Ramos (cell line): ENCODE measurements around the gene CORO2B.

Experiments
- in situ Hi-C: fragments of 300-500 bp; cut with MboI; formaldehyde crosslinking; loops from one replicate; pipeline ENCODE4 v1.14.3; 2022; ENCODE audit warnings: low sequenced_read_pairs; ENCODE audit not compliant: unreplicated experiment

CORO2B gene

DNA sequence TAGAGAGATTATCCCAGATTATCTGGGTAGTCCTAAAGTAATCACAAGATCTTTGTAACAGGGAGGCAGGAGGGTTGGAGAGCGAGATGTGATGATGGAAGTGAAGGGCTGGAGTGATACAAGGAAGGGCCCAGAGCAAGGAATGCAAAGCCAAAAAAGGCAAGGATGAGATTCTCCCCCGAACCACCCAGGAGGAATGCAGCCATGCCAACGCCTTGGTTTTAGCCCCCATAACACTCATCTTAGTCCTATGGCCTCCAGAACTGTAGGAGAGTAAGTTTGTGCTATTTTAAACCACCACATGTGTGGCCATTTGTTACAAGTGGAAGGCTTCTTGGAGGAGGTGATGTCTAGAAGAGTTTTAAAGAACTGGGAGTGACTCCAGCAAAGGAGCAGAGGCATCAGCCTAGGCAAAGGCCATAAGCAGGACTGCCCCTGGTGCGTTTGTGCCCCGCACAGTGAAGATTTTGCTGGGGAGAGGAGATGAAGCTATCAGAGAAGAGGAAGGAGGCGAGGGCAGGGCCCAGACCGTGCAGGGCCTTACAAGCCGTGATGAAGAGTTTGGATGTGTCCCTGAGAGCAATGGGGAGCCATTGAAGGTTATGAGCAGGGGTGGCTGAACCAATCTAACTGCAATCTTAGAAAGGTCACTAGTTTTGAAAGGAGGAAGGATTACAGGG, 25.3 kb upstream of the CORO2B start:
- in situ Hi-C loops: loop anchor here (5.0 kb wide), 2 partner anchors 119 to 324 kb away; no protein-coding TSS in a partner anchor

DNA sequence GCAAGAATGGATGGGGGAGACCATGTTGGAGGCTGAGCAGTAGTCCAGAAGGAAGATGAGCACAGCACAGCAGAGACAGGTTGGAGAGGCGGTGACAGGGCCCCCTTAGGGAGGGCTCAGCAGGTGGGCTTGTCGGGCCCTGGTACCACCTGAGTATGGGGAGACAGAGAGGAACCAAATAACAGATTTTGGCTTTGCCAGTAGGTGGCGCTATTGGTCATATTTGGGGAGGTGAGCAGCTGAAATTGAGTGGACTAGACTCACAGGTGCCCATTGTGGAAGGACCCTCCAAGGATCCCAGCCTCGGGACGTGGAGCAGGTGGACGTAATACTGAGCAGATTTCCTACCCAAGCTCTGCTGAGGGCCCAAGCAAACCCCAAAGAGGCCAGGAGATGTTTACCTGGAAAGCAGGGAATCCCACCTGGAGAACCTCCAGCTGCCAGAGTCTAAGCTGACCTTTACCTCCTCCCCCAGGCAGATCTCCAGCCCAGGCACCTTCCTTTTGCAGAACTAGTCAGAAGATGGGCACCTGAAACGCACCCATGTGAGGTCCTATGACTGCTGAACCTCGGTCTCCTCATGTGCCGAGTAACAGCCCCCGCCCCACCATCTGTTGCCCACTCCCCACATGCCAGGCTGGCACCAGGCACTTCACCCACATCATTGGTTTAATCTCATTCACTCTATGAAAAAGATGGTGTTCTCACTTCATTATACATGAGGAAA, 24.6 kb upstream of the CORO2B start:
- in situ Hi-C loops: loop anchor here (5.0 kb wide), 2 partner anchors 118 to 323 kb away; no protein-coding TSS in a partner anchor

DNA sequence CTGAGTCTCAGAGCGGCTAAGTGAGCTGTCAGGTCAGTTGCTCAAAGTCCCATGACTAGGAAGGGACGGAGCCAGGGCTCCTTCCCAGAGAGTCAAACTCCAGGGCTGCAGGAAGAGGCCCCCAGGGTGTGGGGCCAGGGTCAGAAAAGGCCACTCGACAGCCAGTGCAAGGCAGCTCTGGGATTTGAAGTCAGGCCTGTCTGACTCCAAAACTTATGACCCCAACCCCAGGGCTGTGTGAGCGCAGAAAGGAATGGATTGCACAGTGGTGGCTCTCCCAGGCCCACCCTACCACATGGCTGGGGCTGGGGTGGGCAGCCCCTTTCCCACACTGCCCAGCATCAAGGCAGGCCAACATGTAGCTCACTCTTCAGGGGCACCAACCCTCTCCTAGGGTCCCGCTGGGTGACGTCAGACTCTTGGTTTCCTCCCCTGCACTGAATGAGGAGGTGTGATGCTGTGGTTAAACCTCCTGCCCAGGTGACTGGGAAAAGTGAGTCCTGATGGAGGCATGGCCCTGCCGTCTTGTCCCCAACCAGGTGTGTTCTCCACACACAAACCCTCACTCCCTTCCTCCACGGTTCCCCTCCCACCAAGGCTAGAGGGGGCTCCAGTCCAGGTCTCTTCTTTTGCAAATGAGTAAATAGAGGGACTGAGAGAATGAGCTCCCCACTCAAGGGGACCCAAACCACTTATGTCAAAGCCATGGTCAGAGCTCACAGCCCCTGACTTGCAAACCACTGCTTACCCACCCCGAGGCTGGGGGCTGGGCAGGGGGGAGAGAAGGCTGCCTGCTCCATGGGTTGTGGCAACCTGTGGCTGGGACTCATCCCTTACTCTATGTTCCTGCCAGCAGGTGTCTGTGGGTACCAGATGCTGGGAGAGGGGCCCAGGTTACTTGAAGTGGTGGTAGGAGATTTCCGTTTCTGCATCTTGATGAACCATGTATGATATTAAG, 23.8 kb upstream of the CORO2B start:
- in situ Hi-C loops: loop anchor here (5.0 kb wide), 2 partner anchors 117 to 322 kb away; no protein-coding TSS in a partner anchor

DNA sequence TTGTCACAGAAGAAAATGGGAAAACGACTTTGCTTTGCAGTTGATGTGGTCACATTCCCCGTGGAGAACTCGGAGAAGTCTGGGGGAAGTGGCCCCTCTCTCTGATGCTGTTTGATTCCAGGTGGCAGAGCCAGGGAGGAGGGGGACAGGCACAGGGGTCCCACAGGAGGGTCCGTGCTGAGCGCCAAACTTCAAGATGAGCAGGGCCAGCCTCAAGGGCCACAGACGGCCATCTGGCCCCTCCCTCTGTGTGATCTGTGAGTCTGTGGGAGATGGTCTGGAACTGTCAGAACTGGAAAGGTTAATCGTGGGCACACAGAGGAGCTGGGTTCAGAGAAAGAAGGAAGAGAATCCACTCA, 23.1 kb upstream of the CORO2B start:
- in situ Hi-C loops: no loop called here

DNA sequence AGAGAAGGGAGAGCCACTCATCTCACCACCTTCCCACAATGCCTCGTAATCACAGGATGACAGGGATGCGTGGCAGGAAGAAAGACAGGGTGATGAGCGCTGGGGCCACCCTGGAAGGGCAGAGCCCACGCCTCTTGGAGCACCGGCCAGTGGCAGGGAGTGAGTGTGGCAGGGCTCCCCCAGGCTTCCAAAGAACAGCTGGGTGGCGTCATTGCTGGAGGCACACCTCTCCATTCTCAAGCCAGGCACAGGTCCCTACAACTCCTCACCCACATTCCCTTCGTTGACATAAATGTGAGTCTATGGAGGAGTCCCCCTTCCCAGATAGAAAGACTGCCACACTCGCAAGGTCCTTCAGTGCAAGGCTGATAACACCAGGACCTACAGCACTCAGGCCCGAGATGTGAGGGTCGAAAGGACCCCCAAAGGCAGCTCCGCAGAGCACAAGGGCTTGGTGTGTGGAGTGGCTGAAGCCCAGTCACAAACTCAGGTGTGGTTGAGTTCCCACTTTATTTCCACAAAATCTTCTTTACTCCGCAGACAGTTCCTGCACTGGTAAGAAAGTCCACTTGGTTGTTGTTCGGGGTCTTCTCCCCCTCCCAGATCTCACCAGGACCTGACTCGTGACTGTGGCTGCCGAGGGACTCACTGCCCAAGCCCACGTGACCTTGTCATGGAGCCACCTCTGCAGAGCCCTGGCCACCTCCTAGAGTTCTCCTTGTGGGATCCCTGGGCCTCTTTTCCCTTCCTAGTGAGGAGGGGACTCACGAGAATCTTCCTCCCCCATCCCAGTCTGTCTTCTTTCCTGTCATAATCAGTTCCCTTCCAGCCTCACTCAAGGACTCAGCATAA, 22.4 kb upstream of the CORO2B start:
- in situ Hi-C loops: no loop called here

DNA sequence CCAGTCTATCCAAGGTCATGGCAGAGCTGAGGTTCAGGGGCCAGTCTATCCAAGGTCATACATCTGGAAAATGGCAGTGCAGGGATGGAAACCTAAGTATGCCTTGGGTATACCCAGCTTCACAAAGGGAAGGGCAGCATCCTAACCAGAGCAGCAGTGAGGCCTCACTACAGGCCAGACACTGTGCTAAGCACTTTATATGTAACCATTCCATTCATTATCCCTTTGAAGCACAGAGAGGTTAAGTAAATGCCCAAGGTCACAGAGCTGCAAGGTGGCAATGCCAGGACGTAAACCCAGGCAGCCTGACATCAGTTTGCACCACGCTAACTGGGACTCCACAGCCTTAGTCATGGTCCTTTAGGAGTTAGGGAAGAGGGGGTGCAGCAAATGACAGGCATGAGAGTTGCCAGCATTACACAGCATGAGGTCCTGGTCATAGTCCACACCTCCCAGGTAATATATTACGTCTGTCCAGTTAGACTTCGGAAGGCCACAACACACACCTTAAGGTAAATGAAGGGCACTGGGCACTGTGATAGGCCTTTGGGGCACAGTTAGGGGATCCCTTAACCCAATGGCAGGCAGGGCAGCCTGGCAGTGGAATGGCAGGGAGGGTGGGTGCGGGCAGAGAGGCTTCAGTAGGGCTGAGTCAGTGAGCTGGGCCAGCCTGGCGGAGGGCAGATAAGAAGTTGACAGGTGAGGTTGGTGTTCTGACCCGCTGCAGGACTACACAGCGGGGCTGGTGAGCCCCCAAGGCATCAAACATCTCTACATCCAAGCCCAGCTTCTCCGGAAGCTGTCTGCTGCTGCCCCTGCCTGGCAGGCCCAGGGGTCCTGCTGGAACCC, 21.1 kb upstream of the CORO2B start:
- in situ Hi-C loops: no loop called here

DNA sequence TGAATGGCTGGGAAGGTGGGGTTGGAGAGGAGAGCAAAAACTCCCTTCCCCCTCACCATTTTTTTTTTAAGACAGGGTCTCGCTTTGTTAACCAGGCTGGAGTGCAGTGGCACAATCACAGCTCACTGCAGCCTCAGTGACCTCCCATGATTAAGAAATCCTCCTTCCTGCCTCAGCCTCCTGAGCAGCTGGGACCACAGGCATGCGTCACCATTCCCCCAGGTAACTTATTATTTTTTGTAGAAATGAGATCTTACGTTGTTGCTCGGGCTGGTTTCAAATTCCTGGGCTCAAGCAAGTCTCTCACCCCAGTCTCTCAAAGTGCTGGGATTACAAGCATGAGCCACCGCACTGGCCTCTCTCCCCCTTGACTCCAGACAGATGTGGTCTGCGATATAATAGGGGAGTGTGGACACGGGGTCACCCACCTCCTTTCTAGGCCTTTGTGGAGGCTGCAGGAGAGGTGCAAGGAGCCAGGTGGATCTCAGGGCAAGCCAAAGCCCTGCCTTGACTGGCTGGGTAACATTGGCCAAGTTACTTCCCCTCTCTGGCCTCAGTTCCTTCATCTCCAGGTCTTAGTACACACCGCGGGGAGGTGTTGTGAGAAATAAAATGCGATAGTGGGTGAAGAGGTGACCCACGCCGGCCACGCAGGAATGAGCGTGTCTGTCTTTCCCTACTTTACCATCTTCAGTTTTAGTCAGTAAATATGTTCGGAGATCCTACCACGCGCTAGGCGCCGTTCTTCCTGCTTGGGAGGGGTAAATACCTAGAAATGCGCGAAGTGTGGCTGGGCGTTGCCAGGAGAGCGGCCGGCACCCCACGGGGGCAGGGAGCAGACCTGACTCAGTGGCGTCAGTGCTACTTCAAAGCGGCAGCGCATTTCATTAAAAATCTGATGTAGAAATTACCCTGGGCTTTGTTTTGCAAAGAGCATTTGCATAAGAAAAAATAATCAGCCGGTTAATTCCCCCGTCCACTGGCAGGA, 20.2 kb upstream of the CORO2B start:
- in situ Hi-C loops: no loop called here

DNA sequence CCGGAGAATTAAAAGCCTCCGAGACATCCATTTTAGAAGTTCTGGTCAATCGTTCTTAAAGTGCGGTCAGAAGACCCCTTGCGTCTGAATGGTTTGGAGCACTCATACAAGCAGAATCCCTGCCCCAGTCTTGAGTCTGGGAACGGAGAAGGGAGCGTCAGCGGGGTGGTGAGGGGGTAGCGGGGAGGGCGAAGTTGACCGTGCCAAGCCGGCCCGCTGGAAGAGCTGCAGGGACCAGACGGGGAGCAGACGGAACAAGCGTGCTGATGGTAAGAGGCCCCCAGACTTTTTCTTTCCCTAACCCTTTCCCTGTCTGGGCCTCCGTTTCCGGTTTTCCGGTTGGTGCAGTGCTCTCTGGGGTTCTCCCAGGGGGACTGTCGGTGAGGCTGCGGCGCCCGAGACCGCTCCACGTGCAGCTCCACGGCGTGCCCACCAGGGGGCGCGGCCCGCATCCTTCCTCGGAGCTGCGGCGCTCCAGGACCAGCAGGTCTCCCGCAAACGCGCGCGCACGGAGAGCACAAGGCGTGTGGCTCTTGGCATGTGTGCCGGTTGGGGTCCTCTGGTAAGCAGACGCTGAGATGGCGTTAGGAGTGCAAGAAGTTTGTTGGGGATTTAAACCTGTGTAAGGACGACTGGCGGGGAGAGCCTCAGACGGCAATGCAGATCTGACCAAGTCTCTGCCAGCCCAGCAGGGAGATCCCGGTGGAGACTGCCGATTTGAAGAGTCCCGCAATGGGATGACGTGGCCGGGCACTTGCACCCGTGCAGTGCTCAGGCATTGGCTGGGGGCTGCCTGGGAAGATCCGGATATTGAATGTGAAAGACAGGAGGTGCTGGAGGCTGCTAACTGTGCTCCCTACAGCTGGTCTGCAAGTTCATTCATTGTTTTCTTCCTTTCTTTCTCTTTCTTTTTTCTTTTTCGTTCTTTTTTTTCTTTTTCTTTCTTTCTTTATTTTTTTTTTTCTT, 19.2 kb upstream of the CORO2B start:
- in situ Hi-C loops: no loop called here

DNA sequence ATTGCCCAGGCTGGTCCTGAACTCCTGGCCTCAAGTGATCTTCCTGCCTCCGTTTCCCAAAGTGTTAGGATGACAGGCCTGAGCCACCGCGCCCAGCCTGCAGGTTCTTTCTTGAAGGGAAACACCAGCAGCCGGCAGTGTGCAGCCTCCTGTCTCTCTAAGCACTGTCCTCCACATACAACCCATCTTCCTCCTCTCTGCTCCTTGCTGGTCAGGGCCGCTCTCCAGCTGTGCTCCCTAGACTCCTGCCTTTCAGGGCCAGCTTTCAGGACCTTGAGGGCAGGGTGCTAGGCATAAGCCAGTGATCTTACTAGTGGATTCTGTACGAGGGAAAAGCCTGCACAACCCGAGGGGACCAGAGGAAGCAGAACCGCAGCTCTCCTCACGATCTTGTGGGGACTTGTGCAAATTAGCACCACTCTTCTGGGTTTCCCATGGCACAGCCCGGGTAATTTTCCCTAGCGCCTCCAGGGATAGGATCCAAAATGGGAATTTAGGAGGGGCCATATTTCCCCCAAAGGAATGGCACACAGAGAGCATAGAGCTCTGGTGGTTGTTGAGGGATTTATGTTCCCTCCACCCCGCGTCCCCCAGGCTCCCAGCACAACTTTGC, 18.2 kb upstream of the CORO2B start:
- in situ Hi-C loops: no loop called here

DNA sequence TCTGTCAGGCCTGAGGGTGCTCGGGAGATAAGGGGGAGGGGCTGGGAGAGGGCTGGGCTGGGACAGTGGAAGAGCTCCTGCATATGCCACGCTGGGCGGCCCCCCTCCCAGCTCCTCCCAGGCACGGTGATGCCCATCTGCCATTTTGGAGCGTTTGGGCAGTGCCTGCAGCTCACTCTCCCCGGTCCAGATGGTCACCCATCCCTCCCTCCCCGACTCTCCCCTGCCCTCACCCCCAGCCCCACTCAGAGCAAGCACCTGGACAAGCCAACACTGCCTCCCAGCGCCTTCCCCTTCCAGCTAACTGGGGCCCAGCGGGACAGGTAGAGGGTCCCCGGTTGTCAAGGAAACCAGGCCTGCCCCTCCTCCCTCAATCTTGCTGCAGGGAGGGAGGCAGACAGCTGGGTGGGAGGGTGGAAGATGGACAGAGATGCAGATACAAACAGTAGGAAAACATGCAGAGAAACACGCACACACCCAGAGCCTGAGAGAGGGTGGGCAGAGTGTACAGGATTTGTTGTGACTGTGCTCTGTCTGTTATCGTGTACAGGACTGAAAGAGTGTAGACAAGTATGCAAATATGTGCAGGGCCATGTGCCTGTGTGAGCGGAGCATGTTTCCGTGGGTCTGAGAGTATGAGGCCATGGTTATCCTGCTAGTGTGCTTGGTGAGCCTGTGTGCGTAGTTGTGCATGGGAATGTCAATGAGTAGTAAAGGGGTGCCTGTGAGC, 17.5 kb upstream of the CORO2B start:
- in situ Hi-C loops: no loop called here

DNA sequence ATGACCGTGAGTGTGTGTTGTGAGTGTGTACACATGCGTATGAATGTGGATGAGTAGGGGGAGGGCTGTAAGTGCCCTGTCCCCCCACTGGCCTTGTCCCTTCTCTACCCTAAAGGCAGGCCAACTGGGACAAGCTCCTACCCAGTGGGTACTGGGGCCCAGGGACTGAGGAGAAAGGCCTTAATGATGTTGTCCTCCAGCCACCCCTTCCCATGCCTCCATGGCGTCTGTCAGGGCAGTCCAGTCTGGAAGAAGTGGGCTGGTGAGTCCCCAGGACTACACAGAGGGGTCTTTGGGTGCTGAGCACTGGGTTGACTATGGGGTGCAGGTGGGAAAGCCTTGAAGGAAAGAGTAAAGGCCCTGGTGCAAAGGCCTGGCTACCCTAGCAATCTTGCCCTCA, 16.9 kb upstream of the CORO2B start:
- in situ Hi-C loops: no loop called here

DNA sequence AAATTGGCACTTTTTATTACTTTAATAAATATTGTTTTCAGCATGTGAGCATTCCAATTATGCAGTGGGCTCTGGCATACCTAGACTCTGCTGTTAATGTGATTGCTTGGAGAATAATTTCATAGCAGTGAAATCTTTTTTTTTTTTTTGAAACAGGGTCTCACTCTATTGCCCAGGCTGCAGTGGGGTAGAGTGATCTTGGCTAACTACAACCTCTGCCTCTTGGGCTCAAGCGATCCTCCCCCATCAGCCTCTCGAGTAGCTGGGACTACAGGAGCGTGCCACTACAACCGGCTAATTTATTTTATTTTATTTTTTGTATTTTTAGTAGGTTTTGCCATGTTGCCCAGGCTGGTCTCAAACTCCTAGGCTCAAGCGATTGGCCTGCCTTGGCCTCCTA, 14.6 kb upstream of the CORO2B start:
- in situ Hi-C loops: no loop called here

DNA sequence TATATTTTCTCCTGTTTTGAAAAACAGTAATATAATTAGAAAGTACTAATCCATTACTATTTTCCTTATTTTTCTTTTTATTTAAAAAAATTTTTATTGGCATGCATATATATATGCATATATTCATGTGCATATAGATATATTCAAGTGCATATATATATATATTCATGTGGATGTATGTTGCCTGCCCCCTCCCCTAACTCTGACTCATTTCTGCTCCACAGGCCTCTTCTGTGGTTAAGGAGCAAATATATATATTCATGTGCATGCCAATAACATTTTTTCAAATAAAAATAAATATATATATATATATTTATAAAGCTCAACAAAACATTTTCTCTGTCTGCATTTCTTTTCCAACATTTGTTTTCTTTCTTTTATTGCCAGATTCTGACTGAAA, 13.6 kb upstream of the CORO2B start:
- in situ Hi-C loops: no loop called here

DNA sequence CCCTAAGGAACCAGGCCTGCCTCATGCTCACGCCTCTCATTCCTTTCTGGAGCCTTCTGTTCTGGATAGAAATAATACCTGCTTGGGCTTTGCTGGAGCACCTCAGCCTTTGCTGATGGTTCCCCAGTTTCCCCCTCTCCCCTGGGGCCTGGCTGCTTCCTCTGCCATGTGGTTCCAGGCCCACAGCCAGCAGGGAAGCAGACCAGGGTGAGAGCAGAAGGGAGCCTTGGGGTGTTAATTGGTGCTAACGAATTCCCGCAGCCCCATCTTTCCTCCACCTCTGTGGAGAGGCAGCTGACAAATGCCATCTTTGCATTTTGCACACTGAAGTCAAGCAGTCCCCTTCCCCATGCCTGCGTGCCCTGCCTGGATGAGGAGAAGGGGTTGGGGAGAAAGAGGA, 13.1 kb upstream of the CORO2B start:
- in situ Hi-C loops: no loop called here

DNA sequence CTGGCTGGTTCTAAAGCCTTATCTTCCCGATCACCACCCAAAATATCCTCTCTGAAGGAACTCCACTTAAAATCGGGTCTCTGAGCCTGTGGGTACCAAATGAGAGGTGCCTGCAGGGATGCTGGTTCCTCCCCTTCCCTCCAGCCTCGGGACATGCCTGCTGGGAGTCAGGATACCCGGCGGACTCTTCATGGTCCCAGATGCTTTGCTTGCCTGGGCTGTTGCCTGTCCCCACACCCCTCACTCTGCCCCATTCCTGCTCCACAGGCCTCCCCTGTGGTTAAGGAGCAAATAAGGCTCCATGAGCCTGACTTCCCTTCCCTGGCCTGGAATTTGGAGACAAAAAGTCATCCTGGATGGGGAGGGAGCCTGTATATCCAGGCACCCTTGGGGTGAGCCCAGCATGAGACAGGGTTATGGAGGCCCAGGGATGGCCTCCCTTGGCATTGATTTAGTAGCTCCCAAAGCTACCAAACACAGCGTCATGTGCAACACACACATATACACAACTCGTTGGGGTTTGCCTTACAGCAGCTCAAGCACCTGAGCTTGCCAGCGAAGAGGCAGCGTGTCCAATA, 12.3 kb upstream of the CORO2B start:
- in situ Hi-C loops: no loop called here
